Mammary epithelial cell (primary cell): Measurements from ENCODE around the gene EVPL.

Experiments used
- EZH2 ChIP-seq: IDR thresholded peaks from 2 replicates; pipeline ENCODE4 v1.6.1; 2012; ENCODE audit warnings: low read length, inconsistent platforms, borderline replicate concordance
- TF ChIP-seq, protein P1 (sequence below), 2 donors: IDR thresholded peaks in 1 of 2; conservative IDR thresholded peaks in 1 of 2; 2 replicates each; pipeline ENCODE4 v1.5.1; 2011 to 2012; ENCODE audit warnings: inconsistent platforms in 2 of 2, low read length in 2 of 2, mild to moderate bottlenecking in 2 of 2, control low read depth in 1 of 2, low read depth in 1 of 2; ENCODE audit not compliant: insufficient read depth in 1 of 2; ENCODE audit errors: extremely low read depth in 1 of 2

DNA sequence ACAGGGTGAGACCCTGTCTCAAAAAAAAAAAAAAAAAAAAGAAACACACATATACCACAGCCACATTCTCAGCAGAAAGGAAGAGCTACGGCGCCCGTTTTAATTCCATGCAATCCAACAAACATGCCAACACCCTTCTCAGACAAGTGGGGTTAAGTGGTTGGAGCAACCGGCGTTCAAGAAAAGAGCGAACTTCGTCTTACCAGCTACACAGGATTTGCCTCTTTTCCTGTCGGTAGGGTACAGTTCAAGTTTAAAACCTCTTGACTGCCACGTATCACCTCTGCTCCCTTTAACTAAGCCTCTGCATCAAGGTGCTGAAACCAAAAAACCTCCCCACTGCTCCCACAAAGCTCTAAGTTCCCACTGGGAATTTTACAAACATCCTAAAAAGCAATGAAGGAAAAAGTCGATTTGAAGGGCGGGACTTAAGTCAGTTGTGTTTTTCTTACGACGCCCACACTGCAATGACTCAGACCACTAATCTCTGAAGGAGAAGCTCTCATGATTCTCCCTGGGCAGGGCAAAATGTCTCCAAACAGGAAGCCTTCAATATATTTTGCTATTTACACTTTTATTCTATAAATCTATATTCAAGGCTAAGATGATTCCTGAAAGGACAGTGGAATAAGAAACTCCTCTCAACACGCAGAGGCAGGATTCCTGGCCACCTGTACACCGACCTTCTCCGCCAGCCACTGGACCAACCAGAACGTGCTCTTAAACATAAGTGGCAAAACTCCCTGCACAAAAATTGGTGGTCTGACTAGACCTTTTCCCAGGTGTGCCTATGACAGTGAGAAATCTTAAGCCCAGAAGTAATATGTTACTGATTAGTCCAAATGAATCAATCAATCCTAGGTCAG is 26.4 kb upstream of the EVPL start:
- TF ChIP-seq, protein P1, sequence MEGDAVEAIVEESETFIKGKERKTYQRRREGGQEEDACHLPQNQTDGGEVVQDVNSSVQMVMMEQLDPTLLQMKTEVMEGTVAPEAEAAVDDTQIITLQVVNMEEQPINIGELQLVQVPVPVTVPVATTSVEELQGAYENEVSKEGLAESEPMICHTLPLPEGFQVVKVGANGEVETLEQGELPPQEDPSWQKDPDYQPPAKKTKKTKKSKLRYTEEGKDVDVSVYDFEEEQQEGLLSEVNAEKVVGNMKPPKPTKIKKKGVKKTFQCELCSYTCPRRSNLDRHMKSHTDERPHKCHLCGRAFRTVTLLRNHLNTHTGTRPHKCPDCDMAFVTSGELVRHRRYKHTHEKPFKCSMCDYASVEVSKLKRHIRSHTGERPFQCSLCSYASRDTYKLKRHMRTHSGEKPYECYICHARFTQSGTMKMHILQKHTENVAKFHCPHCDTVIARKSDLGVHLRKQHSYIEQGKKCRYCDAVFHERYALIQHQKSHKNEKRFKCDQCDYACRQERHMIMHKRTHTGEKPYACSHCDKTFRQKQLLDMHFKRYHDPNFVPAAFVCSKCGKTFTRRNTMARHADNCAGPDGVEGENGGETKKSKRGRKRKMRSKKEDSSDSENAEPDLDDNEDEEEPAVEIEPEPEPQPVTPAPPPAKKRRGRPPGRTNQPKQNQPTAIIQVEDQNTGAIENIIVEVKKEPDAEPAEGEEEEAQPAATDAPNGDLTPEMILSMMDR (conservative IDR thresholded peaks at IDR 0.05 in 1 of 2, IDR thresholded peaks at IDR 0.05 in 1 of 2; ENCODE audit: extremely low read depth in 1 of 2, insufficient read depth in 1 of 2, low read depth in 1 of 2, low read length in 2 of 2): no peak
- TF ChIP-seq EZH2: no peak
